ENCODE measurements around the gene BLMH.

- TF ChIP-seq EZH2 (IDR thresholded peaks at IDR 0.05; ENCODE audit: borderline replicate concordance) (no peak), CTCF (IDR thresholded peaks at IDR 0.05; ENCODE audit: poor library complexity) (no peak), EZH2phosphoT487 (IDR thresholded peaks at IDR 0.05; ENCODE audit: low read depth, severe bottlenecking, unreplicated experiment) (no peak)
Observed at GRCh38 chr17:30274887-30275286, 16.9 kb downstream of the BLMH start.

All from hepatocyte (in vitro differentiated cells).